Stimulated activated memory B cell treated with anti-CD40 and anti-IgM and Interleukin-4, amounts not matched to agents 10 μg/mL and 1 μg/mL and 100 μg/mL, for 72 hours (primary cell): Measurements from ENCODE around the gene SGPP2.
"Not testable (repeated sequence)": the region's sequence is repeated elsewhere in the genome, so short reads cannot be mapped to it uniquely, and the experiment has no call there.

Source experiments
- ATAC-seq: fragments of 150-1000 bp; cut with Tn5 transposase; 2 replicates; pipeline ENCODE4 v1.10.0; 2021
- H3K27ac Mint-ChIP-seq: one replicate; pipeline ENCODE4 v1.8.0; 2022; ENCODE audit warnings: mild to moderate bottlenecking, mixed read lengths
- H3K27me3 Mint-ChIP-seq: one replicate; pipeline ENCODE4 v1.8.0; 2022; ENCODE audit warnings: mixed read lengths
- H3K36me3 Mint-ChIP-seq: one replicate; pipeline ENCODE4 v1.8.0; 2022; ENCODE audit warnings: mixed read lengths
- H3K4me1 Mint-ChIP-seq: one replicate; pipeline ENCODE4 v1.8.0; 2022; ENCODE audit warnings: mixed read lengths
- H3K4me3 Mint-ChIP-seq: one replicate; pipeline ENCODE4 v1.8.0; 2022; ENCODE audit warnings: mild to moderate bottlenecking, moderate library complexity, mixed read lengths
- H3K9me3 Mint-ChIP-seq: one replicate; pipeline ENCODE4 v1.8.0; 2022; ENCODE audit warnings: mixed read lengths

The SGPP2 gene

DNA sequence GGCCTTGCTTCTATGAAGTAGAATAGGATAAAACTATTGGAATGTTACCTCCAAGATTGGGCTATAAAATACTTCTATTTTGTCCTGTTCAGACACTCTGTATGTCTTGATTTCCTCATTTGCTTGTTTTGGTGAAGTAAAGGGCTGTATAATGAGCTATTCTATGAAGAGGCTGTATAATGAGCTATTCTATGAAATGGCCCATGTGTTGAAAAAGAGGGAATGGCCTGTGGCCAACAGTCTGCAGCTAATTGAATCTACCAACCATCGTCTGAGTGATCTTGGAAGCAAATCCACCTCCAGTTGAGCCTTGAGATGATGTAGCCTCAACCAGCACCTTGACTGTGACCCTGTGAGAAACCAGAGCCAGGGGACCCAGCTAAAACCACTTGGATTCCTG lies 3.8 kb upstream of the SGPP2 start:
- Mint-ChIP-seq H3K9me3 (peaks cover 8% of the 10 kb centered on the region), H3K27me3 (no peaks in the 10 kb centered on the region), H3K4me3 (no peak overlapping the region), H3K27ac (no peak overlapping the region), H3K4me1 (peaks cover 24% of the 10 kb centered on the region), H3K36me3 (no peaks in the 10 kb centered on the region)
- no peak for ATAC-seq

DNA sequence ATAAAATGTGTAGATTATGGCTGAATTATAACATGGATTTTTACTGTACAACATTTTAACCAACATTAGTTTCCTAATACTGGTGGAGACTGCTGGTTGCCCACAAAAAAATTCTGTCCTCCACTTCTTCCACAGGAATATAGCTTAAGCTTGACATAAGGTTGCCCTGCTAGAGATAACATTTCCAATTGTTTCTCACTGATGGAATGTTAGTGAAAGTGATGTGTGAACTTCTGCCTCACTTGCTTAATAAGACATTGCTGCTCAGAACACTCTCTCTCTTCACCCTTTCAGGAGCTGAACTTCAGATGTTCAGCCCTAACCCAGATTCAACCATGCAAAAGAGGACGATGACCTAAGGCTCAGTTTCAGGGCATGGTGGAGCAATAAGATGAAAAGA lies 2.7 kb upstream of the SGPP2 start:
- H3K4me3 Mint-ChIP-seq = no peak overlapping the region
- no peak overlapping the region for H3K27ac Mint-ChIP-seq
- no peaks in the 10 kb centered on the region for H3K36me3 Mint-ChIP-seq
- no peaks in the 10 kb centered on the region for H3K27me3 Mint-ChIP-seq
- H3K9me3 Mint-ChIP-seq = no peaks in the 10 kb centered on the region
- no peak for ATAC-seq
- peaks cover 35% of the 10 kb centered on the region for H3K4me1 Mint-ChIP-seq

DNA sequence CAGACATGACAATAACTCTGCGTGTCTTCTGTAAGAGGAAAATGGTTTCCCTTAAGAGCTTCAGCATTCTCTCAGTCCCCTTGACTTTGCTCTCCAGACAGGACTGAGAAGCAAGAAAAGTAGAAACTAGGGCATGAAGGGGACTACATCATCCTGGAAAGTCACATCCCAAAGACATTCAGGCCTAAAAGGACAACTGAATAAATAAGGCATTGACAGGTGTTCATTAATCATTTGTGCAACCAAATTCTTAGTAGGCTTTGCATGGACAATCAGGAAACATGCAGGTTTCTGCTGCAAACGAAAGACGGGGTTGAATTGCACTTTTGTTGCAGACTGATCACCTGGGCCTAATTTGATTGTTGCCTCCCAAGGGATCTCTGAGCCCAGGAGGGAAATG lies 1.2 kb upstream of the SGPP2 start:
- H3K27ac Mint-ChIP-seq = peak overlapping the region; percentile 98
- H3K4me1 Mint-ChIP-seq = peaks cover 51% of the 10 kb centered on the region
- no peaks in the 10 kb centered on the region for H3K36me3 Mint-ChIP-seq
- no peaks in the 10 kb centered on the region for H3K9me3 Mint-ChIP-seq
- peak overlapping the region; percentile 96 for H3K4me3 Mint-ChIP-seq
- no peak for ATAC-seq
- no peaks in the 10 kb centered on the region for H3K27me3 Mint-ChIP-seq

DNA sequence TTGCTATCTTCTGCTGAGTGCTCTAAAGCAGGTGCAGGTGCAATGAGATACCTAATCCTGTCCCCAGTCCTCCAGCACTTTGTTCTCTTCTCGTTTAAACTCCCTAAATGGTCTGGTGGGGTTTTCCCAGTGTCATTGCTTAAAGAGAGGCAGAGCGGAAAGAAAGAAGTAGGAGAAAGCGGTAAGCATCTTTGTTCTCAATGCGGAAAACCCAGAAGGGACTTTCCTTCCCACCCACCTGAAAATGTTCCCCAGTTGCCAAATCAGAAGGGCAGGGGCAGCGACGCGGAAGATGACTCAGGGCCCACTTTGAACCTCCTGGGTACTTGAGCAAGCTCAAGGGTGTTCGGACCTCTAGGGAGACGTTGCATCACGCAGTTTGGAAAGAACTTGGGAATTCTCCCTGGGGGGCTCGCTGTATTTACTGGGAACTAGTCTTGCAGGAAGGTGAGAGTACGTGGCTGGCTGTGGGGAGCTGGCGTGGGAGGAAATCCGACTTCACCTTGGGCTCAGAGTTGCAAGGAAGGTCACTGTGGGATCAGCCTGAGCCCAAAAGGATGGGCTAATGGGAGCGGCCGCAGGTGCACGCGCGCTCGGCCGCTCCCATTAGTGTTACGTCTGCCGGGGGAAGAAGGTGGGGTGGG lies 589 bp upstream of the SGPP2 start:
- H3K4me1 Mint-ChIP-seq = peaks cover 52% of the 10 kb centered on the region
- no peaks in the 10 kb centered on the region for H3K36me3 Mint-ChIP-seq
- H3K27me3 Mint-ChIP-seq = no peaks in the 10 kb centered on the region
- H3K9me3 Mint-ChIP-seq = no peaks in the 10 kb centered on the region
- peak; percentile 78 for ATAC-seq
- H3K27ac Mint-ChIP-seq = peak overlapping the region; percentile 98
- H3K4me3 Mint-ChIP-seq = peak overlapping the region; percentile 96

DNA sequence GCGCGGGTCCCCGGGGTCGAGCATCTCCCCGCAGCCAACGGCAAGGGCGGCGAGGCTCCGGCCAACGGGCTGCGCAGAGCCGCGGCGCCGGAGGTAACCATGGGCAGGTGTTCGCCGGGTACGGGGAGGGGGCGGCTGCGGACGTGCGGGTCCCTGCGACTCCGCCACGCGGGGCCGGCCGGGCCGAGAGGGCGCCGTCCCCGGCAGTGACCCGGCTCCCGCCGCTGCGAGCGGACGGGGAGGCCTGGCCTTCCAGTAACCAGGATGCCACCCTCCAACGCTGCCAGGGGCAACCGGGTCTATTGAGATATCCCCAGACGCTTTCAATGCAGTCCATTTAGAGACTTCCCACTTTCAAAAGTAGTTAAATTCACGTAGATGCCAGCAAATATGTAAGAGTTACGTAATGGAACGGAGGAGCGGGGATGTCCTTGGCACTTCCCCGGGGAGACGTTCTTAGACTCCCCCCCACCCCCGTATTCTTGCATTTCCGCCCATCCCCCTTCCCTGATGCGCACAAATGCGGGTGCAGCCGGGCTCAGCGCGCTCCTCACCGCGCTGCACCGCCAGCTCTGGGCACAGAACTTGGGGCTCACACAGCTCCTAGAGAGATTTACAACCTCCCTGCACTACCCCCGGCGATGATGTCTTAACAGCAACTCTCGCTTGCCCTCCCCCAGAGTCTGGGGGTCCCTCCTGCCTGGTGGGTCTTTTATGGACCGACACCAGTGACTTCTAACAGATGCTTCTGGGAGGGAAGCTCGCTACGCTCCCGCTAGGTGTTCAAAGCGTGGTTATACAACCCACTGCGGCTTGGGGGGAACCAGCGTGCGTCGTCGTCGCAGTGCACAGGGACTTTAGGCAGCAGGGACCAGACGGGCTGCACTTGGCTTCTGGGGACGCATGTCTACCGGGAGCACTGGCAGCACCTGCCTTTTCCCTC lies 657 bp downstream of the SGPP2 start:
- Mint-ChIP-seq H3K36me3 (peaks cover 12% of the 10 kb centered on the region), H3K27ac (peak overlapping the region; percentile 81), H3K27me3 (no peaks in the 10 kb centered on the region), H3K4me1 (peaks cover 52% of the 10 kb centered on the region), H3K4me3 (peak overlapping the region; percentile 84), H3K9me3 (no peaks in the 10 kb centered on the region)
- ATAC-seq = peak; percentile 52

DNA sequence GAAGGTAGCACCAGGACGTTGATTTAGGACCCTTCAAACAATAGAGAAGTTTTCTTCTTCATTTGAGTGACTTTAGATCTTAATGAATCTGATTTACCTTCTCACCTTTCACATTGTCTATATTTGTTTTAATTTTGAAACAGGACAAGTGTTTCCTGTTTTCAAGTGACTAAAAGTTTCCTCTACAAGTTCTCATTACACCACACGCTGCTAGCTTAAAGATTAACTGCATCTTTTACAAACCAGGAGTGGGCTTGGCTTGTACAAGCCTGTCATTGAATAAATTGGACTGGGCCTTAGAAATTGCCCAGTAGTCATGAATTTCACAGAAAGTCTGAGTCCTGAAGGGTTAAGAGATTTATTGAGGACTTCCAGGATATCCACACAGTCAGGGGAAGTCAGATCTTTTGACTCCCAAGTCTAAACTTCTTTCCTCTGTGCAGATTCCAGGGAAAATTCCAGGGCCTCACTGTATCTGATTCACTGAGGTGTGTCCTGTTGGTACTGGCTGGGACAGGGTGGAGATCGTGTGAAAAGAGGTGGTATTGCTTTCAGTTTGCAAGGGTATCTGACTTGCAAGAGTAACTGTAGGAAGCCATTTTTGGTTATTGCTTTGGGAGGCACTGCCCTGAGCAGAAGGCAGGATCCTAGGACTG lies 3.4 kb downstream of the SGPP2 start:
- Mint-ChIP-seq H3K9me3 (no peaks in the 10 kb centered on the region), H3K4me3 (peak overlapping the region; percentile 62), H3K36me3 (peaks cover 20% of the 10 kb centered on the region), H3K27me3 (no peaks in the 10 kb centered on the region), H3K27ac (peak overlapping the region; percentile 81), H3K4me1 (peaks cover 72% of the 10 kb centered on the region)
- peak; percentile 31 for ATAC-seq

DNA sequence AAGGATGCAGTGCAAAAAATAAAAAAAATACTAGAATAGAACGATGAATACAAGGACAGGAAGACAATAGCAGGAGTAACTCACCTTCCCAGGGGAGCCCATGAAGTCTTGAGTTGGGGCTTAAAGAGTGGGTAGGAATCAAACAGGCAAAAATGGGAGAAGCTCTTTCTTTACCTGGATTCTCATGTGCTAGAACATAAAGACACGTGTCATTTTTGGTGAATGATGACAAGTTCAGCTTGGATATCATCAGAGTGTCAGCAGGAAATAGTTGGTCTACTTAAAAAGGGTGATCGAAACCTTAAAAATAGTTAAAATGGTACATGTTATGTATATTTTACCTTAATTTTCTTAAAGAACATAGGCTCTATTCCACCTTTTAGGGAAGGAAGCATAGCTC lies 5.7 kb downstream of the SGPP2 start:
- Mint-ChIP-seq H3K4me1 (peaks cover 76% of the 10 kb centered on the region), H3K4me3 (no peak overlapping the region), H3K27me3 (no peaks in the 10 kb centered on the region), H3K9me3 (no peaks in the 10 kb centered on the region), H3K36me3 (peaks cover 20% of the 10 kb centered on the region), H3K27ac (no peak overlapping the region)
- no peak for ATAC-seq

DNA sequence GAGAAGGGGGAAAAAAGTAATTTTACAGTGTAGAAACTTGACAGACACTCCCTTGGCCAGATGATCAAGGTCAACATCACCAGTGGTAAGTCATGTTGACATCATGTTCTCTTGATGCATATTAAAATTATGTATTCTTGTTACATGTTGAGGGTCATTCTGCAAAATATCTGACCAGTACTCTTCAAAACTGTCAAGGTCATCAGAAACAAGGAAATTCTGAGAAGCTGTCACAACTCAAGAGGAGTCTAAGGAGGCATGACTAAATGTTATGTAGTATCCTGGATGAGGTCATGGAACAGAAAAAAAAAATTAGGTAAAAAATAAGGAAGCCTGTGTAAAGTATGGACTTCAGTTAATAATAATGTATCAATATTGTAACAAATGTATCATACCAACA lies 6.3 kb downstream of the SGPP2 start:
- H3K36me3 Mint-ChIP-seq = peaks cover 20% of the 10 kb centered on the region
- no peaks in the 10 kb centered on the region for H3K27me3 Mint-ChIP-seq
- H3K4me3 Mint-ChIP-seq = no peak overlapping the region
- H3K9me3 Mint-ChIP-seq = no peaks in the 10 kb centered on the region
- H3K4me1 Mint-ChIP-seq = peaks cover 70% of the 10 kb centered on the region
- peak overlapping the region; percentile 22 for H3K27ac Mint-ChIP-seq
- no peak for ATAC-seq

DNA sequence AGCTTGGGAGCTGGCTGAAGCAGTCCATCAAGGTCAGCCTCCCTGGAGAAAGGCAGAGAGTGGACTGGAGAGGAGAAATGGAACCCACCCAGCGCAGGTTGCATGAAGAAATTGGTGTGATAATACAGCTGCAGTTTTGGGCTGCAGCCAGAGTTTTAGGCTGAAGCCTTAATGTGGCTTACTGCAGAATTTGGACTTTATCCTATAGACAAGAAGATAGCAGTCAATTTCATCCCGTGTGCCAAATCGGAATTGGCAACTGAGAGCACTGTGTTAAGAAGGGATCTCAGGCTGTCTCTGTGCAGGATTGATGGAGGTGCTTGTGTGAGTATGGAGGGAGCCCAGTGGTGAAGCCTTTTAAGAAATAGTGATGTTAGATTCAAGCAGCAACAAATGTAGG lies 7.5 kb downstream of the SGPP2 start:
- H3K4me3 Mint-ChIP-seq = no peak overlapping the region
- ATAC-seq = no peak
- H3K27ac Mint-ChIP-seq = no peak overlapping the region
- H3K36me3 Mint-ChIP-seq = peaks cover 31% of the 10 kb centered on the region
- H3K9me3 Mint-ChIP-seq = no peaks in the 10 kb centered on the region
- peaks cover 63% of the 10 kb centered on the region for H3K4me1 Mint-ChIP-seq
- H3K27me3 Mint-ChIP-seq = no peaks in the 10 kb centered on the region

DNA sequence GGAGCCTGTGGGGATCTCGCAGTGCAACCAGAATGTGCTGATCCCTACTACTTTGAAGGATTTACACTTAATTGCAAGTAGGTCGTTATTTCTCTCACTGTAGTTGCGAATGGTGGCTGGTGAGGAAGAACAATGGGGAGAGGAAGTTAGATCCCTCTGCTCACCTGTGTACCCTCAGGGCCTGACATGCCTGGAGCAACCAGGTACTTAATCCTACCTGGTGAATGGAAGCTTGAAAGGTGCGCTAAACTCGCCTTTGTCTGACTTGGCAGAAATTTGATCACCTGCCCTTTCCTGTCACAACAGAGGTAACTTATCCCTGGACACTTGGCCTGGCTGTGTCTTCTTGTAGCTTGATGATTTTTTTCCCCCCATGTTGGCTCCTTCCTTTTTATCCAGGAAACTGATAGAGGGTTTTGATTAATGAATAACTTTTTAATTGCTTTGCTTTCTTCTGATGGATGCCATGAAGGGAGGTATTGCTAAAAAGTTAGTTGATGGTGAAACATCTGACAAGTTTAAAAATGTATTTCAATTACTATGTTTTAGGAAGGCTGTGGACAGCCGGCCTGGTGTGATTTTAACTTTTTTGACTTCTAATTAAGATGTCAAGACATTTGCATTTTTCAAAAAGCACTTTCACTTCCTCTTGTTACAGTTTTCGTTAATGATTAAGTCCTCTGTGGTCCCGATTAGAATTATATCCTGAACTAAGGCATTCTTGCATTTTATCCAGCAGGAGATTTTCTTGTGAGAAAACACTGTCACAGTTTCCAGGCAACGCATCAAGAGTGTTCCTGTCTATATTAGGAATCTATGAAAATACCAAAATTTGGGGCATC lies 9.2 kb downstream of the SGPP2 start:
- Mint-ChIP-seq H3K4me3 (peak overlapping the region; percentile 65), H3K4me1 (peaks cover 54% of the 10 kb centered on the region), H3K27ac (peak overlapping the region; percentile 73), H3K36me3 (peaks cover 36% of the 10 kb centered on the region), H3K9me3 (no peaks in the 10 kb centered on the region), H3K27me3 (no peaks in the 10 kb centered on the region)
- ATAC-seq = peak; percentile 68

DNA sequence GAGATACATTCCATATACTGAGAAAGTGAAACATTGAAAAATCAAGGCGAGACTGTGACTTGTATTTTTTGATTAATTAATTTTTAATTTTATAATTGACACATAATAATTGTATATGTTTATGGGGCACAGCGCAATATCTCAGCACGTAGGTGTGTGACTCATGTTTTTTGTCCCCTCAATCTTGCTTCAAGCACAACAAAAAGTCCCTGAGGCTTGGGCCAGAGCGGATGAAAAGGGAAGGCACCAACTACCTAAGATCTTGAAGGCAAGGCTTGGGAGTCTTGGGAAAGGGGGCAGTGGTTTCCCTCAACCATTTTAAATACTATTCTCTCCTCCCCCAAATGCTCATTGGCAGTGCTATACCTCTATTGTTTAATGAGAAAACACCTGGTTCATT lies 9.9 kb downstream of the SGPP2 start:
- Mint-ChIP-seq H3K4me1 (peaks cover 54% of the 10 kb centered on the region), H3K36me3 (peaks cover 32% of the 10 kb centered on the region), H3K9me3 (no peaks in the 10 kb centered on the region)

DNA sequence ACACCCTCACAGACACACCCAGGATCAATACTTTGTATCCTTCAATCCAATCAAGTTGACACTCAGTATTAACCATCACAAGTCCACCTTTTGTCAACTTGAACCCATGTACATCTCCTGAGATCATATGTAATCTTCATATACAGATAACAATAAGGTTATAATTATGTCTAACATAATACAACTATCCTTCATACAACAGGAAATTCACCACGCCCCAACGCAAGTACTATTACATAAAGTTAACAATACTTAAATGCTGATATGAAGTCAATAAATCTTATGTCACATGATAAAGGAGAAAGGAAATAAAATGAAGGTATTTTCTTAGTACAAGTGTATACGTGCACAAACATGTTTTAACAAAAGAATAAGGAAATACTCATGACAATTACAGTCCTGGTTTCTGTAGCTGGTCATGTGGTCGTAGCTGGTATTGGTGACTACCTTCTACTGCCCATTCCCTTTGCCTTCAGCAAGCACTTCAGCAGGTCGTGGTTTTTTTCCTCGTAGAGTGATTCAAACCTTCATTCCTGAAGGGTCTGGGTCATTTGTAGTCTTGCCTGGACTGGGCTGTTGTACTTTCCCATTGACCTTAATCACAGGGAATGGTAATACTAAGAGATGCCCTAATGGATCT lies 11.2 kb downstream of the SGPP2 start:
- peaks cover 53% of the 10 kb centered on the region for H3K4me1 Mint-ChIP-seq
- H3K4me3 Mint-ChIP-seq, H3K27me3 Mint-ChIP-seq, H3K27ac Mint-ChIP-seq, H3K9me3 Mint-ChIP-seq, ATAC-seq: not testable (repeated sequence)
- peaks cover 24% of the 10 kb centered on the region for H3K36me3 Mint-ChIP-seq

More for the DNA sequence above, 9.9 kb downstream of the SGPP2 start:
- Mint-ChIP-seq H3K27ac (peak overlapping the region; percentile 73), H3K4me3 (peak overlapping the region; percentile 65), H3K27me3 (no peaks in the 10 kb centered on the region)
- no peak for ATAC-seq

DNA sequence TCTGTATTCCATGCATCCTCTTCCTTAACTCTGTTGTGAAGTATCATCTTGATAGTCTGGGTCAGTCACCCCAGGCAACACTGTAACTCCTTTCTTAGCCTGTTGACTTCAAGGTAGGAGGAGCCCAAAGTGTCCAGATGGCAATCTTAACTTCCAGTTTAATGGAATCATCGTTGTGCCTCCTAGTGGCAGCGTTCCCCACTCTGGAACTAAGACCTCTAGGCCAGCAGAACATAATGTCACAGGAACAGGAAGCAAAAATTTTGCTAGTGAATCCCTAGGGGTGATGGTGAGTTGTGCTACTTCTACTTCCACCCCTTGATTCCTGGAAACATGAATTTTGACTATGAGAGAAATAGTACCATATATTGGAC lies 11.7 kb downstream of the SGPP2 start:
- ATAC-seq = no peak
- Mint-ChIP-seq H3K4me1 (peaks cover 48% of the 10 kb centered on the region), H3K27me3 (no peaks in the 10 kb centered on the region), H3K36me3 (peaks cover 24% of the 10 kb centered on the region), H3K27ac (no peak overlapping the region), H3K9me3 (no peaks in the 10 kb centered on the region), H3K4me3 (no peak overlapping the region)

DNA sequence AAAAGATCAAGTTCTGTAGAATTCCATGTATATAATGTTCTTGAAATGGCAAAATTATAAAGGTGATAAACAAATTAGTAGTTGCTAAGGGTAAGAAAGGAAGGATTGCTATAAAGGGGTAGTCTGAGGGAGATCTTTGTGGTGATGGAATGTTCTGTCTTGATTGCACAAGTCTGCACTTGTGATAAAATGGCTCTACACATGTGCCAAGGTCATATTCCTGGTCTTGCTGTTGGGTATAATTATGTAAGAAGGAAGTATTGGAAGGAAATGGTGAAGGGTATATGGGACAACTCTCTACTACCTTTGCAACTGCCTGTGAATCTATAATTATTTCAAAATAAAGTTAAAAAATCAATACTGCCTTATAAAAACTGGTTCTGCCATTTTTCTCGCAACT lies 15.3 kb downstream of the SGPP2 start:
- no peaks in the 10 kb centered on the region for H3K27me3 Mint-ChIP-seq
- no peak overlapping the region for H3K4me3 Mint-ChIP-seq
- H3K9me3 Mint-ChIP-seq = no peaks in the 10 kb centered on the region
- H3K4me1 Mint-ChIP-seq = peaks cover 20% of the 10 kb centered on the region
- ATAC-seq = no peak
- peaks cover 16% of the 10 kb centered on the region for H3K36me3 Mint-ChIP-seq
- H3K27ac Mint-ChIP-seq = no peak overlapping the region
